Ramos (cell line): ENCODE results near the gene DENND1A.

Experiments
- in situ Hi-C: fragments of 300-500 bp; cut with MboI; formaldehyde crosslinking; loops from one replicate; pipeline ENCODE4 v1.14.3; 2022; ENCODE audit warnings: low sequenced_read_pairs; ENCODE audit not compliant: unreplicated experiment

The DENND1A gene

GRCh38 chr9:123524866-123525265 lies 405.1 kb downstream of the DENND1A start:
- in situ Hi-C loops, result no loop called here

DNA sequence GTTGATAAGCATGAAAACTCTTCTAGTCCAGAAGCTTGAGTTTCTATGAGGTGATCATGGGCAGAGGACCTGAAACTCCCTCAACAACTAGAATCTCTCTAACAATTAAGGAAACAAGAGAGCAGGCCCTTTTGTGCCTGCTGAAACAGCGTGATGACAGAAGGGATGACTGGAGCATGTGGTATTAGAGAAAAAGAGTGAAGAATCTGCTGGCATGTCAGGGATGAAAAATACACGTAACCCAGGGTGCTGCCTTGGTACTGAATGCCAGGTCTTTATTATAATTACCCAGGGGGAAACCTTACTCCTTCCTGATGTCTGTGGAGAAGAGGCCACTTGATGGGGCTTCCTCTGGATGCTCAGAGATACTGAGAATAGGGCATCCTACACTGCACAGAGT lies 406.1 kb downstream of the DENND1A start:
- in situ Hi-C loops, result no loop called here

DNA sequence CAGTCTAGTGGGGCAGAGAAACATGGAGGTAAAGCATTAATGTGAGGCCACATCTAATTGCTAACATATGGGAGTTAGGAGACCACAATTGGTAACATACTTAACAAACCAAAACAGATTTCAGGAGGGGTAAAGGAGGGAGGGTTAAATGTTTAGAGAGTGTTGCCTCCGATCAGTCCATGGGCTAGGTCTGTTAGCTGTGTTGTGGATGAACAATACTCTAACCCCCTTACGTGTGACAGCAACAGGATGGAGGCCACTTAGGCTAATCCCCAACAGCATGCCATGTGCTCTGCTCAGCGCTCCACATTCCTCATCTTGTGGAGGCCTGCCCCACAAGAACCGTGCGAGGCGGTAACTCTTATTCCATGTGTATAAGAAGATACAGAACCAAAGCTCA lies 406.9 kb downstream of the DENND1A start:
- in situ Hi-C loops, result no loop called here

GRCh38 chr9:123522251-123522650 lies 407.7 kb downstream of the DENND1A start:
- in situ Hi-C loops, result no loop called here

DNA sequence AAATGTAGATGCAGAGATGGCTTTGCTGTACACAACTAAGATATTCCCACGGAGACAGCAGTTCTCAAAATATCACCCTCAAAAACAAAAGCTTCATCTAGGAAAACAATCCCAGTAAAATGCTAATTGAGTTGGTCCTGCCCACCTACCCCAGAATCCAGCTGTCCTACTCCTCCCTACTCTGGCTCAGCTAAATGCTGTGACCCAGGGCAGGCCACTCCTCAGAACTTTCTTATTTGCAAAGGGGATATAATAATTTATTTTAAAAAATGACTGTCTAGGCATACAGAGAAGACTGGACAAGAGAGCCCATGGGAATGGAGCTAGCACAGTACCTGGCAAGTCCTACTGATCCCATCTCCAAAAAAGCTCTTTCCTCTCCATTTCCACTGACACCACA lies 411.6 kb downstream of the DENND1A start:
- in situ Hi-C loops, result no loop called here

- in situ Hi-C loops, result no loop called here
Measured at GRCh38 chr9:123517512-123517911, 412.4 kb downstream of the DENND1A start.

DNA sequence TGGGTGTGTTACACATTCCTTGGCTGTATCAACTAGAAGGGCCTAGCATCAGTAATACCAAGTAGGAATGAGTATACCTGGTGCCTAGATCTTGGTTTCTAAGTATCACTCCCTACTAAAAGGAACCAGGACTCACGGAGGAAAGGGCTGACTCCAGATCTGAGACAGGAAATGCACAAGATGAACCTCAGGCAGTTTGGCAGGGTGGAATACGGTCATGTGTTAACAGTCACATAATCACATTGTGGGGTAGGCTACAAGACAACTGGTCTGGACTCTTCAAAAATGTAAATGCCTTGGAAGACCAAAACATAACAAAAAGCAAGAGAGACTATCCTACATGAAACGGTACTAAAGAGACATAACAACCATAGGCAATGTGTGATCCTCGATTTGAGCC lies 415.2 kb downstream of the DENND1A start:
- in situ Hi-C loops, result no loop called here

- in situ Hi-C loops, result no loop called here
Measured at GRCh38 chr9:123513554-123513953, 416.4 kb downstream of the DENND1A start.

DNA sequence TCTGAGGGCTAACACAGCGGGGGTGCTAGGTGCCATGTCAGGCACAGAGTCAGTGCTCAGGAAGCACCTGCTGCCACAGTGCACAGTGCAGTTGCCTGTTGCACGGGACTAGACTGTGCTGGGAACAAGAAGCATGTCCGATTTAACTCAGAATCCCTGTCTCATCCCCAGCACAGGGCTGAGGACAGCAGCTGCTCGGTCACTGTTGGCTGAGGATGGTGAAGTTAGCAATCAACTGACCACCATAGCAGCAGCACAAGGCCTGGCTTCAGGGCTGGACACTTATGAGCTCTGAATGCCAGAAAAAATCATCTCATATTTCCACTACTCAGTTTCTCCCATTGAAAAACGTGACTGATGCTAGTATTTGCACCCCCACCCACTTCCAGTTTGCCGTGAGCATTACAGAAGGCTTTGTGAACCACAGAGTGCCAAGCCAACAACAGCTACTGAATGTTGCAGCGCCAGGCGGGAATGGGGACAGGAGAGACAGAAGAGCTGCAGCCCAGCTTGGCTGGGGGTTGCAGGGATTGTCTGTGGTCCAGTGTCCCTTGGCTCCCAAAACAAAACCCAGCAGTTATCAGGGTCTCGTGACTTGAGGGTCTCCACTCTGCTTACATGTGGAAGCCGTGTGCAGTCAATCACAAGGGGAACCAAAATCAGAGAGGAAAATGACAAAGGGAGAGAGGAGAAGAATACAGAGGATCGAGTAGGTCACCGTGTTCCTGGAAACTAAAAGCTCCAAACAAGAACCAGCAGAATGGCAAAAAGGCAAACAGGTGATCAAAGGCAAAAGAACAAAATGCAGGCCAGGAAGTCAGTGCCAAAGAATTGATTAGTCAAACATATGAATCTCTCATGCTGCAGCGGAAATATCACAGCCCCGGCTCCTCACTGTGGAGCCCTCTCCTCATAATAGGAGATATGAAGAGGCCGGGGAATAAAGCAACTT lies 418.3 kb downstream of the DENND1A start:
- in situ Hi-C loops, result no loop called here

DNA sequence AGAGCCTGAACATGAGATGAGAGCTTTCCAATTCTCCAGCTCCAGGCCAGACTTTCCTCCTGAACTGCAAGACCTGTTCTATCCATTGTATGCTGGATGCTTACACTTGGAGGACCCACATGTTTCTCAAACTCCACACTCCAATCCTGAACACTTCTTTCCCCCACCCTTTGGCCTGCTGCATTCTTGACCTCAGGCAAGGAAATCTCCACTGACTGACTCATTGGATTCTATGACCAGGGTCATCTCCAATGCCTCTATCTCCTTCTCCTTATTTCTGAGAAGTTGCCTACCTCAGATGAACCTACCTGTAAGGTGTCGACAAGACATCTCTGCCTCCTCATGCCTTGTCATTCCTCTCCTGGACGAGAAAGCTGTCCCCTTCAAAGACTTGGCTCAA lies 420.3 kb downstream of the DENND1A start:
- in situ Hi-C loops, result no loop called here

DNA sequence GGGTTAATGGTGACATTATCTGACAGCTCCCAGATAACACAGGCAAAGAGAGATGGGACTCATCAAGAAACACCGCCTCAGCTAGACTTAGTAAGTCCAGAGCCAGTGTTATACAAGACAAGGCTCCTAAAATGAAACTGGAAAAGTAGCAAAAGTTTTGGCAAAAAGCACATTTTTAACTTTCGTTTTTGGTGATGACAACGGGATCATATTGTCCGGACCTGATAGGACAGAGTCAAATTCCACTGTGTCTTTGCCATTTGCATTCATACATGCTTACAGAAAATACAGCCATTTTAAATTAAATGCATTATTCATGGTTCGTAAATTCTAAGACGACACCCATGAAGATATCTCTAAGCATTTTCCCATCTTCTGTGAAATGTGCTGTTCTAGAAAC lies 421.9 kb downstream of the DENND1A start:
- in situ Hi-C loops, result no loop called here

DNA sequence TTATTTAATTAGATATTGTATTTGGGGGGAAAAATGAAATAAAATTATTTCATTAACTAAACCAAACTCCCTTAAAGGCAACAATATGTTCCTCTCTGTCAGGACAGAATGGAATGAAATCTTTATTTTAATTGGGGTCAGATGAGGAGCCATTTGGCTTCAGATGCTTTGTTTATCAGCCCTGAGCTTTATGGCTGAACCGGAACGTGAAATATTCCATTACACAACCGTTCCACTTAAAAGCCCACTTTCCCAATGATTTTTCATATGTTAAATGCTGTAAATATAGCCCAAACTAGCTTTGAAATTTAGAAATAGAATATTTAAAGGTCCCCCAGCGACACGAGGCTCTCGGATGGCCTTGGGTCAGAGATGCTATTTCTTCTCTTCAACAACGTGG lies 424.4 kb downstream of the DENND1A start:
- in situ Hi-C loops, result no loop called here

GRCh38 chr9:123500336-123500735 lies 429.6 kb downstream of the DENND1A start:
- in situ Hi-C loops, result no loop called here

DNA sequence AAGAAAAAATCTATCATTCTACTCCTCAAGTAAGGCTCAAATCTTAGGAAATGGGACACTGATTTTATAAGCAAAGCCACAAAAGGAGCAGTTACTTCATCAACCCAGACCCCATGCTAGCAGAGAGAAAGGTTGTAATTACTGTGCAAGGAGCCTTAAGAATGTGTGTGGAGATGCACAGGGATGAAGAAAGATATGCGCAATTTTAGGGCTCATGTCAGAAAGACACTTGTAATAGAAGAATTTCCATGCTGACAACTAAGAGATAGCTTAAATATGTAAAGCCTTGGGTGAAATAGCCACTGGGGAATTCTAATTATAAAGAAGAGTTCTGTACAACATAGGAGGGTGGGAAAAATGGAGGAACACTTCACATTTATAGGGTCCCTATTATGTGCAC lies 432.1 kb downstream of the DENND1A start:
- in situ Hi-C loops, result no loop called here

DNA sequence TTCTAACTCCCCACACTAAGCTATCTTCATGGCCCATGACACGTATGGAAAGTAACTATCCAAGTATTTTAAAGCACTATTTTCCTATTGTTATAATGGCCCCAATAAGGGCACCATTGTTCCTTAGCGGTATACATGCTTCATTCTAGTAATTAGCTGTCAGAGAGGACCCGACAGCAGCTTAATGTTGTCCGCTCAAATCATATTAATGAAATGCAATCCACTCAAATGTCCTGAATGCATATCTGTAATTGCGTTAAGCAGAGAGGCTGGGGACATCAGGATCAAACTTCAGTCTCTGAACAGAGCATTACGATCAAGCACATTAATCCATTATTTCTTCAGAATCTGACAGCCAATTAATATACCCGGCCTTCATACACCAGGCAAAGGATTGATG lies 434.2 kb downstream of the DENND1A start:
- in situ Hi-C loops, result no loop called here

DNA sequence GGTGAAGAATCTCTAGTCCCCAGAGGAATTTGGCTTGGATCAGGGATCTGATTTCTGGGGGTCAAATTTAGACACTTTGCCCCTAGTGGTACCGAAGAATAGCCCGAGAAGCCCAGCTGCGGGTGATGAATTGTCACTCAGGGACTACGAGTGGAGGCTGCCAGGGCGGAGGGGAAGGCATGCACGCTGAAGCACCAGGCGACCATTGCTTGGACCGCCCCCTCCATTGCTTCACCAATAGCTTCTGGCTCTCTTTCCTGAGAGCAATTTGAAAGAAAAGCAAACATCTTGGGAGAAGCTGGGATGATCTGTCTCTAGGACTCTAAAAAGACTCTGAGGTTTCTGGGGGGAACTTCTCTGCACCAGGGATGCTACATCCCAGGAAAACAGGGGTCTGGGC lies 436.3 kb downstream of the DENND1A start:
- in situ Hi-C loops, result no loop called here

DNA sequence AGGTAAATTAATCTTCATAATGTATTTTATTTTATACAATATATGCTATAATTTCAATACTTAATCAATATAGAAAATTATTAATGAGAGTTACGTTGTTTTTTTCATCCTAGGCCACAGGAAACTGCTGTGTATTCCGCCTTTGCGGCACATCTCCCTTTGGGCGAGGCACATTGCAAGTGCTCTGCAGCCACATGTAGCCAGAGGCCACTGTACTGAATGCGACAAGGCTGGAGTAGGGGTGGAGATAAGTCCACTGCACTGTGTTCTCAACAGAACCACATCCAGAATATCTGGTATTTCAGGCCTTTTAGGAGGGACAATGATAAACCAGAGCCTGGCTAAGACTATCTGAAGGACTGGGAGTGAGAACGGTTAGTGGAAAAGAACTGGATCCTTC lies 439.2 kb downstream of the DENND1A start:
- in situ Hi-C loops, result no loop called here

DNA sequence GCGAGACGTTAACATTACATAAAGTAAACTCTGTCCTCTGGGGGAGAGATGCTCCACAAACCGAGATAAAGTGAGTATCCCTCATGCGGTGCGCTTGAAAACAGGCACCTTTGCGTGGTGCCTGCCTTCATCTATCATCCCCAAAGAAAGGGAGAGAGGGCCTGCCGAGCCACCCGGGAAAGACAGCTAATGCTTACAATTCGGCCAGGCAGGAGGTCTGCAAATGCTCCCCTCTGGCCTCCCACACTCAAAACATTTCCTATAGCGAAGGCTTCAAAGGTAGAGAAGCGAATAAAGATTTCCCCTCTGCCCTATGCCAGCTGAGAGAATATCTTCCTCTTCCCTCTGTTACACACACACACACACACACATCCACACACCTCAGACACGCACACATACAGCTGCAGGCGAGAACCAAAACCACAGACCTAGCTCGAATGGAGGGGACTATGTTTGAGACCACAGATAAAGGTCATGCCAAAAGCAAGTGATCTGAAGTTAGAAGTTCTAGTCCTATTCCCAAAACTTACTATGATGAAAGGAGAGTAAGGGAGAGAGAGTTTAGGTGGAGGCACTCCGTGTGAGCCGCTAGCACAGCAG lies 441.1 kb downstream of the DENND1A start:
- in situ Hi-C loops, result no loop called here

- in situ Hi-C loops, result no loop called here
Measured at GRCh38 chr9:123487944-123488548, 441.9 kb downstream of the DENND1A start.

DNA sequence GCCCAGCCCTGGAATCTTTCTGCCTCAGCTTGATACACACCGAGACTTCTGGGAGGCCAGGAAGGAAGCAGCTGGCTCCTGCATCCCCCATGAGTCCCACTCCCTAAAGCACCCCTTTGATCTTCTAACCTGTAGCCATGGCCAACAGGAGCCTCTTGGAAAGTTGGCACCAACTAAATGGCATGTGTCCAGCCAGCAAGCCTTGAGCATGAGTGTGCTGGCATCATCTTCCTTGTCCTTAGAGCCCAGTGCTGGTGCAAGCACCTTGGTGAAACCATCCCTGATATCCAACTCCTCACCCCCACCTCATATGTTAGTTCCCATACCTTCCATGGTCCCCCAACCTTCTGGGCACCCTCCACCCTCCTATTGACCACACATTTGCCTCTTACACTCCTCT lies 443.5 kb downstream of the DENND1A start:
- in situ Hi-C loops, result no loop called here

- in situ Hi-C loops, result no loop called here
Measured at GRCh38 chr9:123485216-123485615, 444.7 kb downstream of the DENND1A start.
